ENCODE data around the gene DNAH2.
"Not testable (repeated sequence)": the region's sequence is repeated elsewhere in the genome, so short reads cannot be mapped to it uniquely, and the experiment has no call there.

Gene DNAH2

DNA sequence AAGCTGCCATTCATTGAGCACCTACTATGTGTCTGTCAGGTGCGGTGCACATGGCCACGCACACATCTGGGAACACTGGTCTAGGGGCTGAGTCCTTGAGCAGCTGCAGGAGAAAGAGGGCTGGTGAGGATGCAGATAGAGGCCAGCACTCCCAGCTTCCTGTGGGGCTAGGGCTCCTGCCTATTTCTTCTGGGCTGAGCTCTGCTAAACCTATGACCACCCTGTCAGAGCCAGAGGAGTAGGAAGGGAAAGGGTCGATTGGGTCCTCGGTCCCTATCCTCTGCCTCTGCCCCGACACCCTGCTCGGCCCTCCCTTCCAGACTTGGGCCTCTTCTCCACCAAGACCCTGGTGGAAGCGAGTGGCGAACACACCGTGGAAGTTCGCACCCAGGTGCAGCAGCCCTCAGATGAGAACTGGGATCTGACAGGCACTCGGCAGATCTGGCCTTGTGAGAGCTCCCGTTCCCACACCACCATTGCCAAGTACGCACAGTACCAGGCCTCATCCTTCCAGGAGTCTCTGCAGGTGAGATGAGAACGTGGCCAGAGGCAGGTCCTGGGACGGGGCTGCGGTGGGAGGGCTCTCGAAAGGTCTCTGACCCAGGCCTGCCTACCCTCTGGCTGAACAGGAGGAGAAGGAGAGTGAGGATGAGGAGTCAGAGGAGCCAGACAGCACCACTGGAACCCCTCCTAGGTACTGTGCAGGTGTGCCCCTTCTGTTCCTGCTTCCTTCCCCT is 133.3 kb downstream of the DNAH2 start:
- no peak for DNase-seq (ENCODE audit: low read depth)

DNA sequence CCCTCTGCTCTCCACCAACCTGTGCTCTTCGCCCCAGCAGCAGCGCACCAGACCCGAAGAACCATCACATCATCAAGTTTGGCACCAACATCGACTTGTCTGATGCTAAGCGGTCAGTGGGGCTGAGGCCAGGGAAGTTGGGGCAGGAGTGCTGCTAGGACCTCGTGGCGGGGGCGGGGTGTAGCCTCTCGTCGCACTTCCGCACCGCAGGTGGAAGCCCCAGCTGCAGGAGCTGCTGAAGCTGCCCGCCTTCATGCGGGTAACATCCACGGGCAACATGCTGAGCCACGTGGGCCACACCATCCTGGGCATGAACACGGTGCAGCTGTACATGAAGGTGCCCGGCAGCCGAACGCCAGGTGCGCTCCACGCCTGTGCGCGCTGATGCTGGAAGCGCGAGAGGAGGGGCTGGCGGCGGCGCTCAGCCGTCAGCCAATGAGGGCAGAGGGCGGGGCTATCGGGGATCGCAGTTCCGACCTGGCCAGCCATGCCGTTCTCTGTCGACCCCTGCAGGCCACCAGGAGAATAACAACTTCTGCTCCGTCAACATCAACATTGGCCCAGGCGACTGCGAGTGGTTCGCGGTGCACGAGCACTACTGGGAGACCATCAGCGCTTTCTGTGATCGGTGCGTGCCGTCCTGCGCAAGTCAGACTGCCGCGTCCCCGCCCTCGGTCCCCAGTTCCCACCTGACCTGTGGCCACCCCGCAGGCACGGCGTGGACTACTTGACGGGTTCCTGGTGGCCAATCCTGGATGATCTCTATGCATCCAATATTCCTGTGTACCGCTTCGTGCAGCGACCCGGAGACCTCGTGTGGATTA is 134.1 kb downstream of the DNAH2 start:
- peak; percentile 88 for DNase-seq (ENCODE audit: low read depth)

DNA sequence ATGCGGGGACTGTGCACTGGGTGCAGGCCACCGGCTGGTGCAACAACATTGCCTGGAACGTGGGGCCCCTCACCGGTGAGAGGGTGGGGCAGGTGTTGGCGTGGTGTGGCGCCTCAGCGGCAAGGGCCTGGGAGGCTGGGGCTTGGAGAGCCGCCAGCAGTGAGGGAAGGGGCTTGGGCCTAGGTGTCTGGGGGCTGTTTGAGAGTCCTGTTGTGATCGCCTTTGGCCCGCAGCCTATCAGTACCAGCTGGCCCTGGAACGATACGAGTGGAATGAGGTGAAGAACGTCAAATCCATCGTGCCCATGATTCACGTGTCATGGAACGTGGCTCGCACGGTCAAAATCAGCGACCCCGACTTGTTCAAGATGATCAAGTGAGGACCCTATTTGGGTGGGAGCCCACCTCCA is 134.7 kb downstream of the DNAH2 start:
- DNase-seq (ENCODE audit: low read depth) = no peak

DNA sequence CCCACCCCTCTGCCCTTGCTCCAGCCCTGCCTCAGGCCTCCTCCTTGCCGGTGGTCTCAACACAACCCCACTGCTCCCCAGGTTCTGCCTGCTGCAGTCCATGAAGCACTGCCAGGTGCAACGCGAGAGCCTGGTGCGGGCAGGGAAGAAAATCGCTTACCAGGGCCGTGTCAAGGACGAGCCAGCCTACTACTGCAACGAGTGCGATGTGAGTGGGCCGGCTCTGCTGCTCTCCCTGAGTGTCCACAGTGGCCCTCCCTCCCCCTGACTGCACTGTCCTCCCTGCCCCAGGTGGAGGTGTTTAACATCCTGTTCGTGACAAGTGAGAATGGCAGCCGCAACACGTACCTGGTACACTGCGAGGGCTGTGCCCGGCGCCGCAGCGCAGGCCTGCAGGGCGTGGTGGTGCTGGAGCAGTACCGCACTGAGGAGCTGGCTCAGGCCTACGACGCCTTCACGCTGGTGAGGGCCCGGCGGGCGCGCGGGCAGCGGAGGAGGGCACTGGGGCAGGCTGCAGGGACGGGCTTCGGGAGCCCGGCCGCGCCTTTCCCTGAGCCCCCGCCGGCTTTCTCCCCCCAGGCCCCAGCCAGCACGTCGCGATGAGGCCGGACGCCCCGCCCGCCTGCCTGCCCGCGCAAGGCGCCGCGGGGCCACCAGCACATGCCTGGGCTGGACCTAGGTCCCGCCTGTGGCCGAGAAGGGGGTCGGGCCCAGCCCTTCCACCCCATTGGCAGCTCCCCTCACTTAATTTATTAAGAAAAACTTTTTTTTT is 135.6 kb downstream of the DNAH2 start:
- no peak for DNase-seq (ENCODE audit: low read depth)

DNA sequence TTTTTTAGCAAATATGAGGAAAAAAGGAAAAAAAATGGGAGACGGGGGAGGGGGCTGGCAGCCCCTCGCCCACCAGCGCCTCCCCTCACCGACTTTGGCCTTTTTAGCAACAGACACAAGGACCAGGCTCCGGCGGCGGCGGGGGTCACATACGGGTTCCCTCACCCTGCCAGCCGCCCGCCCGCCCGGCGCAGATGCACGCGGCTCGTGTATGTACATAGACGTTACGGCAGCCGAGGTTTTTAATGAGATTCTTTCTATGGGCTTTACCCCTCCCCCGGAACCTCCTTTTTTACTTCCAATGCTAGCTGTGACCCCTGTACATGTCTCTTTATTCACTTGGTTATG is 136.1 kb downstream of the DNAH2 start:
- DNase-seq (ENCODE audit: low read depth) = no peak

DNA sequence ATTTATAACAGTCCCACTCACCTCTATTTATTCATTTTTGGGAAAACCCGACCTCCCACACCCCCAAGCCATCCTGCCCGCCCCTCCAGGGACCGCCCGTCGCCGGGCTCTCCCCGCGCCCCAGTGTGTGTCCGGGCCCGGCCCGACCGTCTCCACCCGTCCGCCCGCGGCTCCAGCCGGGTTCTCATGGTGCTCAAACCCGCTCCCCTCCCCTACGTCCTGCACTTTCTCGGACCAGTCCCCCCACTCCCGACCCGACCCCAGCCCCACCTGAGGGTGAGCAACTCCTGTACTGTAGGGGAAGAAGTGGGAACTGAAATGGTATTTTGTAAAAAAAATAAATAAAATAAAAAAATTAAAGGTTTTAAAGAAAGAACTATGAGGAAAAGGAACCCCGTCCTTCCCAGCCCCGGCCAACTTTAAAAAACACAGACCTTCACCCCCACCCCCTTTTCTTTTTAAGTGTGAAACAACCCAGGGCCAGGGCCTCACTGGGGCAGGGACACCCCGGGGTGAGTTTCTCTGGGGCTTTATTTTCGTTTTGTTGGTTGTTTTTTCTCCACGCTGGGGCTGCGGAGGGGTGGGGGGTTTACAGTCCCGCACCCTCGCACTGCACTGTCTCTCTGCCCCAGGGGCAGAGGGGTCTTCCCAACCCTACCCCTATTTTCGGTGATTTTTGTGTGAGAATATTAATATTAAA is 136.7 kb downstream of the DNAH2 start:
- no peak for DNase-seq (ENCODE audit: low read depth)

DNA sequence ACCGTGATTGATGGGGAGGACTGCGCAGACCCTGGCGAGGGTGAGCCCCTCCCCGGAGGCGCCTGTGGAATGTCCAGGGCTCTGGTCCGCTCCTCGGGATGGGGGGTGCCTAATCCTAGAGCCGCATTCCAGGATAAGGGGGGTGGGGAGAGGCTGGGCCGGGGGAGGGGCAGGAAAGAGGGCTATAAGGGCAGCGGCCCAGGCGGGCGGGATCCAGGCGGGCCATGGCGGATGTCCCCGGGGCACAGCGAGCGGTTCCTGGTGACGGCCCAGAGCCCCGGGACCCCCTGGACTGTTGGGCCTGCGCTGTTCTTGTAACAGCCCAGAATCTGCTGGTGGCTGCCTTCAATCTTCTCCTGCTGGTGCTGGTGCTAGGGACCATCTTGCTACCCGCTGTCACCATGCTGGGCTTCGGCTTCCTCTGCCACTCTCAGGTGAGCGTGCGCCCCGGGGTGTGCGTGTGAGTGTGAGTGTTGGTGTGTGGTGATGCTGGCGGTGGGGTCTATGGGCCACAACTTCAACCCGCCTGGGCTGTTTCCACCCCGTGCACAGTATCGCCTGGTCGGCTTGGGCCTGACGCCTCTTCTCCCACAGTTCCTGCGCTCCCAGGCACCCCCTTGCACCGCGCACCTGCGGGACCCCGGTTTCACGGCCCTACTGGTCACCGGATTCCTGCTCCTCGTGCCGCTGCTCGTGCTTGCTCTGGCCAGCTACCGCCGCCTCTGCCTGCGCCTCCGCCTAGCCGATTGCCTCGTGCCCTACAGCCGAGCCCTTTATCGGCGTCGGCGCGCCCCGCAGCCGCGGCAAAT is 137.5 kb downstream of the DNAH2 start, which contains the start of gene TMEM88:
TSS of gene TMEM88 (plus strand) at position 216 of the 809 bp plus-strand sequence. CDS start at position 225, 9 bp downstream.
- no peak for DNase-seq (ENCODE audit: low read depth)

DNA sequence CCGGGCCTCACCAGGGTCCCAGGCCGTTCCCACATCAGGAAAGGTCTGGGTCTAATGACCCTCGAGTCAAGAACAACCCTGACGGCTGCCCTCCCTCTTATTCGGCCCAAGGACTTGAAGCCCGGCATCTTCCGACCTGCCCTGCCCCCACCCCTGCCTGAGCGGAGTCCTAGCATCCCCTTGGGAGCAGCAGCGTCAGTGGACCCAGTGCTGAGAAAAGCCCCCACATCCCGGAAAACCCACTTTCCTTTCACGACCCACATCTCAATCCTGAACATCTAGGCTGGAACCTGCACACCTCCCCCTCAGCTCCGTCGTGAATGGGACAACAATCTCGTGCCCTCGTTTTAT is 138.1 kb downstream of the DNAH2 start:
- no peak for DNase-seq (ENCODE audit: low read depth)

DNA sequence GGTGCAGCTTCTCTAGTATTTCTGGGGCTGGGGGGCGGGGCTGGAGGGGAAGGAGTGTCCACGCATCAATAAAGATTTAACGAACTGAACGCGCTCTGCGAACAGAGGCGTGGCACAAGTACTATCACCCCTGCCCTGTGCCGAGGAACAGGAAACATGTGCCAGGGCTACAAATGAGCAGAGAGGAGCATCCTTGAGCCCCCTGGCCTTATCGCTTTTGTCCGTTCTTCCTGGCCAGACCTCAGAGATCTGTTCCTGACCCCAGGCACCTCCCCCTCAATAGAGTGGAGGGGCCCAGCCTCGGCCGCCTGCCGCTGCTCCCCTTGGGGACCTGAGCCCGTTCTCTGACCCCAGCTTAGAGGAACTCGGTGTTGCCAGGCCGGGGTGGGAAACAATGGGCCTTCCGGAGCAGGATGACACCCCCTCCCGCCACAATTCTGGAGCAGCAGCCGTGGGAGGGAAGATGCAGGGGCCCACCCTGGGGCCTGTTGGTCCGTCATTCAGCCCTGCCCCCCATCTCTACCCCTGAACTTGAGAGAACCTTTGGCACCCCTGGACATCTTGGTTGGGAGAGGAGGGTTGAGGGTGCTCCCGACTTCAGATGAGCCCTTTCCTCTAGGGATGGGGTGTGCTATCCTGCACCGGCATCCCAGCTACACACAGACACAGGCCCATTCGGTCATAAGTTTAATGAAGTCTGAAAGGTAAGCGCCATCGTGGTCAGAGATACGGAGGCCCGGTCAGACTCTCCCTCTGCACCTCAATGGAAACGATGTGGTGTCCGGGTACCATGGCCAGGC is 138.7 kb downstream of the DNAH2 start:
- DNase-seq (ENCODE audit: low read depth) = peak; percentile 28

DNA sequence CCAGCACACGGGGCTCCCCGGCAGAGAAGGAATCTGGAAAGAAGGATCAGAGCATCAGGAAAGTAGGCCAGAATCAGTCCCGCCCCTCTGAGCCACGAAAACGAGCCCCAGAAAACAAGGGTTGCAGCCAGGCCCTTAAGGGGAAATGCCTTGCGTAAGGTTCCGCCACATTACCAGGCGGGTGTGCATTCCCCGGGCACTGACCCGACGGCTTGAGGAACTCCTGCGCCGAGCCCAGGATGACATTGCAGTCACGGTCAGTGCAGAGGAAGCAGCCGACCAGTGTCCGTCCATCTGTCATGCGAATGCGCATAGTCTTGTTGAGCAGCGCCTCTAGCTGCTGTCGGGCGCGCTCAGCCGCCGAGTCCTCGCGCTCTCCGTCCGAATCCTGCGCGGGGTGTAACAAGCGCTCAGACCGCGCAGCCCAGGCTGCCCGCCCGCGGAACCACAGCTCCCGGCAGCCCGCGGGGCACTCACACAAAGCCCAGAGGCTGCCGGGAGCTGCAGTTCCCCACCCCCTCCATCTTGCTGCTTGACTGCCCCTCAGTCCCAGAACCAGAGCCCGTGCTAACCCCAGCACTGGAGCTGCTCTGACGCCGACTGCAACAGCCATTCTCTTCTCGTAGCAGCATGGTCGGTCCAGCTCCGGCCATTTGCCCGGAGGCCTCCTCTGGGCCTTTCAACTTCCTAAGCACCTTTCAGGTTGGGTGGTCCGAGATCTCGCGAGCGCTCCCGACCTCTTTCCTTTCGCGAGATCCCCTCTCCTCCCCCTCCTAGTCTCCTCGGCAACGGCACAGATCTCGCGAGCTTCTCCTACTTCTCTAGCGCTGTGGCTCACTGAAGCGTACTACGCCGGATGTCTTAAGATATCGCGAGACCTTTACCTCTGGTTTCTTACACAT is 139.5 kb downstream of the DNAH2 start, which contains the start of gene NAA38:
TSS of gene NAA38 (minus strand) at position 749 of the 902 bp plus-strand sequence. CDS start at position 653, 96 bp downstream.
- DNase-seq (ENCODE audit: low read depth) = peak; percentile 100

DNA sequence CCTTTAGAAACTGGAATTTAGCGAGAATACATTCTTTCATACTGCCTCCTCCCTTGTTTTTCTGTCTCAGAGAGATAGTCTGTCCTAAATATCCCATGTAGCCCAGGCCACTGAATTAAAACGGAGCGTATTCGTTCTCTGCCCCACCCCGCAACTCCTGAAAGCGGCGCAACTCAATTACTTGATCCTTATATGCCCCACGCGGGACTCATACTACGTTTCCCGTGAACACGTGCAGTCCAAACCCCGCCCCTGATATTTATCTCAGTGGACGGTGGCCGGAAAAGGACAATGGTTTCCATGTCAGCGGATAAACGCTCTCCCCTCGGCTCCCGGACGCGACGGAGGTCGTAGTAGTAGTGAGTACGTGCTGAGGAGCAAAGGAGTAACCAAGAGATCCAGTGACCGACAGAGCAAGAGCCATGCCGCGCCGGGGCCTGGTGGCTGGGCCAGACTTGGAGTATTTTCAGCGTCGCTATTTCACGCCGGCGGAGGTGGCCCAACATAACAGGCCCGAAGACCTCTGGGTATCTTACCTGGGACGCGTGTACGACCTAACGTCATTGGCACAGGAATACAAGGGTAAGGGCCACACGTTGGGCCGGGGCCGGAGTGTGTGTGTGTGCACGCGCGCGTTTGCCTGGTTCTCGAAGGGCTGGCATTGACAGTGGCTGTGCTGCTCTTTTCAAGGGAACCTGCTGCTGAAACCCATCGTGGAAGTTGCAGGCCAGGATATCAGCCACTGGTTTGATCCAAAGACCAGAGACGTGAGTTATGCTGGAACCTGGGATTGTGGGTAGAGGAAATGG is 140.4 kb downstream of the DNAH2 start, which contains the start of gene CYB5D1:
TSS of gene CYB5D1 (plus strand) at position 291 of the 809 bp plus-strand sequence. CDS start at position 423, 132 bp downstream.
- peak; percentile 94 for DNase-seq (ENCODE audit: low read depth)

DNA sequence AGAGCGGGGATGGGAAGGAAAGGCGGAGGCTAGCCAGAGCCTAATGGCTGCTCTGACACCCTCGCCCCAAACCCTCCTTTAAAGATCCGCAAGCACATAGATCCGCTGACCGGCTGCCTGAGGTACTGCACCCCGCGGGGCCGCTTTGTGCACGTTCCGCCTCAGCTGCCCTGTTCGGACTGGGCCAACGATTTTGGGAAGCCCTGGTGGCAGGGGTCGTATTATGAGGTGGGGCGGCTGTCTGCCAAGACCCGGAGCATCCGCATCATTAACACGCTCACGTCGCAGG is 140.9 kb downstream of the DNAH2 start:
- DNase-seq (ENCODE audit: low read depth) = peak; percentile 64

DNA sequence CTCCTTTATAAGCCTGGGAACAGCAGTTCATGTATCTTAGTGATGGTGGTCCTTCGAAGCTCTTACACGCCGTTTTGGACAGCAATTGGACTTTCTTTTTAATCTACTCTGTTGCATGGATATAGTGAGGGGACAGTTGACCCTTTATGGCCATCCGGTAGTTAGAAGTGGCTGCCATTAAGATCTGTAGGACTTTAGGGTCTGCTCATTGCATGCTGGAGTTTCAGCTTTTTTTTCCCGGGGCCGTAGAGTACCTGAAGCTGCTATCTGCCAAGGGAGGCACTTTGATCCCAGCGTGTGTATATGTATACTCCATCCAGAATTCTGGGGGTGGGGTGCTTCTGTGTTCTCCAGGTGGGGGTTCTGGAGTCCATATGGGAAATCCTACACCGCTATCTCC is 141.5 kb downstream of the DNAH2 start:
- no peak for DNase-seq (ENCODE audit: low read depth)

DNA sequence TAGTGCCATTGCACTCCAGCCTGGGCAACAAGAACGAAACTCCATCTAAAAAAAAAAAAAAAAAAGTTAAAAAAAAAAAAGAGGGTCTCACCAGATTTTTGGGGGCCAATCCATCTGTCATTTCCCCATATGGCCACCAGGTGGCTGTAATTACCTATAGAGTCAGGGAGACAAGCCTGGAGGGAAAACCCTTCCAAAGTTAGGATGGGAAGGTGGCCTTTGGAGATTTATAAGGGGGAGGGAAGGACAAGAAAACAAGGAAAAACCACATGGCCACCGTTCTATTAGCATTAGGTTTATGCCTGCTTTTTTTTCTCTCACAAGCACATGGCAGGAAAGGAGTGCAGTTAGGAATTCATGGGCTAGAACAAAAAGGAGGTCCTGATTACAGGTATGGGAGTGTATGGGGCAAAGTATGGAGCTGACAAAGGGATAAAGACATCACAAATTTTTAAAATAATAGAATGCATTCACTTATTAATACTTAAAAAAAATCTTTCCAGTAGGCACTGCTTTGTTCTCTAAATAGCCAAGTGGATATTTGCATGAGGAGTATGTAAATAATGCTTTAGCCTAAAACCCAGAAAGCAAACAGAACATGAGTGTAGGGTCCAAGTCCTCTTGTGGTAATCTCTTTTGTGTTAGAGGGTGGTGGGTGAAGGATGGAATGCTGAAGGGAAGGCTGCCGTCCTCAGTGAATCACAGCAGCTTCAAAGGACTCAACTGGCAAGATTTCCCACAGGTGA is 145.3 kb downstream of the DNAH2 start:
- DNase-seq (ENCODE audit: low read depth) = peak; percentile 63

DNA sequence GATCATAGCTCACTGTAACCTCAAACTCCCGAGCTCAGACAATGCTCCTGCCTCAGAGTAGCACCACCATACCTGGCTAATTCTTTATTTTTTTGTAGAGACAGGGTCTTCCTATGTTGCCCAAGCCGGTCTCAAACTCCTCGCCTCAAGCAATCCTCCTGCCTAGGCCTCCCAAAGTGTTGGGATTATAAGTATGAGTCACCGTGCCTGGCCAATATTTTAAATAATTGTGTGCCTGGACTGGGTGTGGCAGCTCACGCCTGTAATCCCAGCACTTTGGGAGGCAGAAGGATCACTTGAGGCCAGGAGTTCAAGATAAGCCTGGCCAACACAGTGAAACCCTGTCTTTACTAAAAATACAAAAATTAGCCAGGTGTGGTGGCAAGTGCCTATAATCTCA is 146.8 kb downstream of the DNAH2 start:
- DNase-seq (ENCODE audit: low read depth) = not testable (repeated sequence)

DNA sequence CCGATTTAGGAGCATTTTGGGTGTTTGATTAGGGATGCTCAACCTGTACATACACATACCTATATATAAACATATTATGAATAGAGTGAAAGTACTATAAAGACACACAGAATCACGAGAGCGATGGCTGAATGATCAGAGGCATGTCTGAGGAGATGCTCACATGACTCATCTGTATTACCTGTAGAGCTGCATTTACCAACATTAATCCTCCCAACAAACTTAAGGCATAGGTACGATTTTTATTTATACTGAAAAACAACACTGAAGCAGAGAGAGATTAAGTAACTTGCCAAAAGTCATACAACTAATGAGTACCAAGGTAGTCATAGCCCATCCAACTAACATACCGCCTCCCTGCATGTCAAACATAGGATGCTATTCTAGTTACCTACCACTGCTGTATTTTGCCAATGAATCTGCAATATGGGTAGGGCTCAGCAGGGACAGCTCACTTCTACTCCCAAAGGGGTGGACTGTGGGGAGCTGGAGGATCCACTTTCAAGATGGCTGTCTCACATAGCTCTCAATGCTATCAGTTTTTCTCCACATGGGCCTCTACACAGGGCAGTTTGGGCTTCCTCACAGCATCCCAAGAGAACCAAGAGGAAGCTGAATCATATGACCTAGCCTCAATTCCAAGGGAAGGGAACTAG is 147.6 kb downstream of the DNAH2 start:
- DNase-seq (ENCODE audit: low read depth) = no peak

DNA sequence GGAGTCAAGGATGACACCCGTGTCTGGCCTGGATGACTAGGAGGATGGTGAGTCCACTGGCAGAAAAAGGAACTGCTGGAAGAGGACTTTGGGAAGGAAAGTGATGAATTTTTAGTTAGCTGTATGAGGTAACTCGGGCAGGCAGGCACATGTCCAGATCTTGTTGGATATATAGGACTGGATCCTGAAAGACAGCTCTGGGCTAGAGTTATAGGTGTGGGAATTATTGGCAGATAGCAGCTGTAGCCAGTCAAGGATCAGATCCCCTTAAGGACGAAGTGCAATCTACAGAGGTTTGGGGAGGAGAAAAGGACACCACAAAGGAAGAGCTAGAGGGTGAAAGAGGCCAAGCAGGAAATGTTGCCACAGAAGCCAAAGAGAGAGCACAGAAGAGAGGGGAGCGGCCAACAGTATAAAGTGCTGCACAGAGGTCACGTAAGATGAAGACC is 150.4 kb downstream of the DNAH2 start:
- DNase-seq (ENCODE audit: low read depth) = no peak

Measured in EH (cell line).